Measurements from ENCODE around the gene ALOXE3. TPM values are rescaled to one million over a fixed set of nuclear protein-coding genes. Genes with fewer than 3 reads are reported as not detected.

Gene ALOXE3
- total and polyA plus RNA-seq, 2 of the 8 experiments (the other 6 are each of a cell fraction or from before 2014, with no cell fraction given), result 0.26 TPM; not detected in 1

GRCh38 chr17:8122924-8123694, 4.8 kb upstream of the ALOXE3 start (continued):
- TF ChIP-seq, protein P1, sequence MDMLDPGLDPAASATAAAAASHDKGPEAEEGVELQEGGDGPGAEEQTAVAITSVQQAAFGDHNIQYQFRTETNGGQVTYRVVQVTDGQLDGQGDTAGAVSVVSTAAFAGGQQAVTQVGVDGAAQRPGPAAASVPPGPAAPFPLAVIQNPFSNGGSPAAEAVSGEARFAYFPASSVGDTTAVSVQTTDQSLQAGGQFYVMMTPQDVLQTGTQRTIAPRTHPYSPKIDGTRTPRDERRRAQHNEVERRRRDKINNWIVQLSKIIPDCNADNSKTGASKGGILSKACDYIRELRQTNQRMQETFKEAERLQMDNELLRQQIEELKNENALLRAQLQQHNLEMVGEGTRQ (IDR thresholded peaks at IDR 0.05; ENCODE audit: low read length), result no peak
- TF ChIP-seq CBX8 (IDR thresholded peaks at IDR 0.05; ENCODE audit: borderline replicate concordance, low read depth, low read length), result no peak
- TF ChIP-seq KDM4A (IDR thresholded peaks at IDR 0.05; ENCODE audit: low read depth, low read length, severe bottlenecking), result peak; percentile 31
- TF ChIP-seq RNF2 (IDR thresholded peaks at IDR 0.05; ENCODE audit: borderline replicate concordance, low read depth, low read length, missing control alignments, poor library complexity, severe bottlenecking), result no peak
- no peak for TF ChIP-seq TEAD4 (IDR thresholded peaks at IDR 0.05; ENCODE audit: low read depth, low read length)
- no peak for TF ChIP-seq PHF8 (conservative IDR thresholded peaks at IDR 0.05; ENCODE audit: low read depth, low read length)
- TF ChIP-seq POLR2A (IDR thresholded peaks at IDR 0.05; ENCODE audit: control extremely low read depth in 1 of 2, low read depth in 2 of 2, low read length in 2 of 2), result no peak
- no peak for TF ChIP-seq NRF1 (IDR thresholded peaks at IDR 0.05; ENCODE audit: low read depth, low read length)
- TF ChIP-seq TCF12 (IDR thresholded peaks at IDR 0.05; ENCODE audit: low read depth, low read length), result no peak
- TF ChIP-seq SRF (IDR thresholded peaks at IDR 0.05; ENCODE audit: low read depth, low read length), result no peak
- no peak for TF ChIP-seq CHD1 (IDR thresholded peaks at IDR 0.05; ENCODE audit: low read depth, low read length)
- no peak for TF ChIP-seq KDM5A (IDR thresholded peaks at IDR 0.05; ENCODE audit: low read length)
- no peak for TF ChIP-seq ASH2L (IDR thresholded peaks at IDR 0.05; ENCODE audit: low read length)
- TF ChIP-seq, protein P2, sequence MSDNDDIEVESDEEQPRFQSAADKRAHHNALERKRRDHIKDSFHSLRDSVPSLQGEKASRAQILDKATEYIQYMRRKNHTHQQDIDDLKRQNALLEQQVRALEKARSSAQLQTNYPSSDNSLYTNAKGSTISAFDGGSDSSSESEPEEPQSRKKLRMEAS (IDR thresholded peaks at IDR 0.05), result peak; percentile 65
- no peak for TF ChIP-seq TBP (IDR thresholded peaks at IDR 0.05; ENCODE audit: low read depth, low read length)
- no peak for TF ChIP-seq ATF2 (IDR thresholded peaks at IDR 0.05; ENCODE audit: low read length)
- TF ChIP-seq TAF1 (IDR thresholded peaks at IDR 0.05; ENCODE audit: low read depth, low read length), result no peak
- TF ChIP-seq CTCF (IDR thresholded peaks at IDR 0.05; ENCODE audit: control extremely low read depth in 1 of 3, insufficient read depth in 1 of 3, low read depth in 1 of 3, low read length in 3 of 3), result no peak

All from H1 (cell line).